Astrocyte of the hippocampus (primary cell): ENCODE data around the gene SRGAP3.

Experiments
- DNase-seq: peaks from one replicate; pipeline ENCODE4 v3.0.0; 2011; ENCODE audit warnings: low read depth, low spot score

Gene SRGAP3

GRCh38 chr3:8988384-8988655, 261.1 kb downstream of the SRGAP3 start:
- DNase-seq: no peak

- DNase-seq: peak; percentile 82
These were observed 261.6 kb downstream of the SRGAP3 start for GRCh38 chr3:8987645-8988383.

- no peak for DNase-seq
These were observed 262.2 kb downstream of the SRGAP3 start for GRCh38 chr3:8987226-8987625.

- DNase-seq: no peak
These were observed 262.7 kb downstream of the SRGAP3 start for GRCh38 chr3:8986741-8987140.

GRCh38 chr3:8985876-8986275, 263.6 kb downstream of the SRGAP3 start:
- DNase-seq: no peak

GRCh38 chr3:8985411-8985831, 264.0 kb downstream of the SRGAP3 start:
- no peak for DNase-seq

GRCh38 chr3:8984526-8984925, 264.9 kb downstream of the SRGAP3 start:
- no peak for DNase-seq

GRCh38 chr3:8984081-8984480, 265.4 kb downstream of the SRGAP3 start:
- no peak for DNase-seq

- no peak for DNase-seq
These were observed 265.9 kb downstream of the SRGAP3 start for GRCh38 chr3:8983591-8983990.

- no peak for DNase-seq
These were observed 266.4 kb downstream of the SRGAP3 start for GRCh38 chr3:8983026-8983425.

- no peak for DNase-seq
These were observed 266.9 kb downstream of the SRGAP3 start for GRCh38 chr3:8982509-8982908.

GRCh38 chr3:8981700-8982099, 267.7 kb downstream of the SRGAP3 start:
- no peak for DNase-seq

GRCh38 chr3:8981296-8981695, 268.1 kb downstream of the SRGAP3 start:
- no peak for DNase-seq

- DNase-seq: no peak
These were observed 268.6 kb downstream of the SRGAP3 start for GRCh38 chr3:8980756-8981257.

- no peak for DNase-seq
These were observed 270.2 kb downstream of the SRGAP3 start for GRCh38 chr3:8979262-8979661.

GRCh38 chr3:8978551-8978950, 270.9 kb downstream of the SRGAP3 start:
- DNase-seq: no peak

GRCh38 chr3:8976540-8977182, 272.8 kb downstream of the SRGAP3 start:
- no peak for DNase-seq

- no peak for DNase-seq
These were observed 274.1 kb downstream of the SRGAP3 start for GRCh38 chr3:8975081-8976020.

GRCh38 chr3:8974458-8974857, 275.0 kb downstream of the SRGAP3 start:
- no peak for DNase-seq

GRCh38 chr3:8972639-8973038, 276.8 kb downstream of the SRGAP3 start:
- peak; percentile 31 for DNase-seq

GRCh38 chr3:8970971-8971589, 278.4 kb downstream of the SRGAP3 start:
- peak; percentile 80 for DNase-seq

GRCh38 chr3:8969241-8969640, 280.2 kb downstream of the SRGAP3 start:
- DNase-seq: no peak
